Thyroid gland (tissue), 4 donors: ENCODE measurements around the gene PSTPIP1.

Source experiments
- CTCF ChIP-seq, 6 experiments: fragments of 200-600 bp in 3 of 6; fragments of 450-650 bp in 3 of 6; sonication (generic) in 3 of 6; IDR thresholded peaks; one replicate each; pipeline ENCODE4 v1.5.1; 2016 to 2019; ENCODE audit warnings: antibody characterized with exemption in 6 of 6, mild to moderate bottlenecking in 2 of 6, inconsistent platforms in 1 of 6, moderate library complexity in 1 of 6
- POLR2A ChIP-seq, 2 donors: fragments of 450-650 bp; IDR thresholded peaks; one replicate each; pipeline ENCODE4 v1.6.1; 2017; ENCODE audit warnings: antibody characterized with exemption in 2 of 2, mild to moderate bottlenecking in 2 of 2, moderate library complexity in 1 of 2

GRCh38 chr15:77037388-77038209 is 42.7 kb downstream of the PSTPIP1 start:
- TF ChIP-seq POLR2A (IDR thresholded peaks at IDR 0.05), result no peak
- no peak for TF ChIP-seq CTCF (IDR thresholded peaks at IDR 0.05)
